Psoas muscle (tissue), 8 donors: ENCODE results near the gene CYP21A2. TPM values are rescaled to one million over a fixed set of nuclear protein-coding genes. Genes with fewer than 3 reads are reported as not detected.

Source experiments
- ATAC-seq, 4 donors: fragments of 200-7000 bp; cut with Tn5 transposase; one replicate each; pipeline ENCODE4 v1.9.1; 2020; ENCODE audit warnings: moderate library complexity in 3 of 4, mild to moderate bottlenecking in 2 of 4
- DNase-seq, 2 donors: peaks; one replicate each; pipeline ENCODE4 v3.0.0-alpha.2; 2020
- H3K27ac ChIP-seq: fragments of 200-600 bp; one replicate; pipeline ENCODE4 v1.8.0; 2022
- H3K27me3 ChIP-seq, 3 donors: fragments of 200-600 bp in 1 of 3; one replicate each; pipeline versions ENCODE4 v1.6.1 to v1.8.0; 2013 to 2022; ENCODE audit warnings: low read length in 2 of 3, mild to moderate bottlenecking in 2 of 3, moderate library complexity in 1 of 3; ENCODE audit not compliant: insufficient read depth in 3 of 3
- H3K36me3 ChIP-seq, 2 donors: fragments of 200-600 bp in 1 of 2; one replicate each; pipeline versions ENCODE4 v1.6.1 to v1.8.0; 2013 to 2022; ENCODE audit warnings: low read depth in 1 of 2, mild to moderate bottlenecking in 1 of 2, moderate library complexity in 1 of 2; ENCODE audit not compliant: insufficient read depth in 1 of 2
- H3K4me1 ChIP-seq: fragments of 200-600 bp; one replicate; pipeline ENCODE4 v1.8.0; 2022
- H3K4me3 ChIP-seq: fragments of 200-600 bp; one replicate; pipeline ENCODE4 v1.8.0; 2022; ENCODE audit warnings: mild to moderate bottlenecking
- H3K9me3 ChIP-seq: fragments of 200-600 bp; one replicate; pipeline ENCODE4 v1.8.0; 2022
- CTCF ChIP-seq: fragments of 200-600 bp; IDR thresholded peaks from one replicate; pipeline ENCODE4 v1.8.0; 2022; ENCODE audit warnings: antibody characterized with exemption
- WGBS, 3 donors: extraction: QIAGEN DNeasy Blood & Tissue Kit; methylation state at CpG; one replicate each; pipeline versions ENCODE4 v1.1.6 to v1.1.7; 2013; 5-methylcytosine and 5-hydroxymethylcytosine counted together
- intact Hi-C, 2 donors: fragments of 100-400 bp; cut with DNase I; formaldehyde crosslinking; loops; one replicate each; pipeline versions ENCODE4 v1.11.0 to v1.14.2; 2022
- polyA plus RNA-seq, 3 donors: library from polyadenylated mRNA; stranded (reverse); fragments of 200-250 nt; gene quantifications; one replicate each; pipeline ENCODE4 v1.2.3, GENCODE V29; 2013
- total RNA-seq, 4 donors: library from RNA; stranded (reverse); fragmentation: NEBNext Ultra II Directional in 2 of 4; extraction: Animal tissue kit (Norgen Biotek cat#: 25700) in 2 of 4; gene quantifications; one replicate each; pipeline versions ENCODE4 v1.2.1 to v1.2.4, GENCODE V29; 2021 to 2023
- donor health status: healthy with polysubstance abuse.
- donor health status: DM: no; HTN: no; CAD: no; lungs with moderate emphysema.
- donor health status: Bipolar disorder and iron deficiency.
- donor health status: healthy.
- donor health status: DM: yes; HTN: yes; CAD: no.
- donor health status: DM: no; HTN: no; CAD: no.
- donor health status: DM: no; HTN: no; CAD: no.
- donor health status: DM: yes; HTN: yes; CAD: no.

Gene CYP21A2
- total and polyA plus RNA-seq, 7 donors, result 0.05 to 9.9 (median 0.15) TPM; not detected in 3

- Histone ChIP-seq H3K36me3 (no peaks in the 10 kb centered on the region), H3K27ac (no peak overlapping the region), H3K4me3 (peak overlapping the region; percentile 36), H3K9me3 (no peaks in the 10 kb centered on the region), H3K4me1 (peaks cover 5% of the 10 kb centered on the region), H3K27me3 (peaks cover 0 to 22% (median 8%) of the 10 kb centered on the region in 3 donors)
- intact Hi-C loops, result no loop called here
- DNase-seq (peak; percentile 85 to 88), ATAC-seq (peak; percentile 77 to 81 (median 80))
- TF ChIP-seq CTCF, result peak; percentile 35
- WGBS, 3 donors, result 21 to 27% (median 22%) methylated on average over 31 to 50 of the region's 50 CpGs
Observed at GRCh38 chr6:32087574-32088486, 49.6 kb downstream of the CYP21A2 start.

- ATAC-seq (no peak), DNase-seq (no peak)
- intact Hi-C loops, result no loop called here
- TF ChIP-seq CTCF, result no peak
- WGBS, 3 donors, result 91 to 95% (median 91%) methylated on average over 14 of the region's 14 CpGs
- Histone ChIP-seq H3K27me3 (peaks cover 0 to 22% (median 8%) of the 10 kb centered on the region in 3 donors), H3K27ac (no peak overlapping the region), H3K9me3 (no peaks in the 10 kb centered on the region), H3K4me3 (no peak overlapping the region), H3K36me3 (no peaks in the 10 kb centered on the region), H3K4me1 (peaks cover 5% of the 10 kb centered on the region)
Observed at GRCh38 chr6:32088487-32089049, 50.4 kb downstream of the CYP21A2 start.

GRCh38 chr6:32089082-32089828 lies 51.0 kb downstream of the CYP21A2 start:
- no peak overlapping the region for H3K27ac ChIP-seq
- DNase-seq (no peak), ATAC-seq (no peak)
- peaks cover 0 to 18% (median 4%) of the 10 kb centered on the region in 3 donors for H3K27me3 ChIP-seq
- TF ChIP-seq CTCF, result no peak
- intact Hi-C loops, result no loop called here
- no peaks in the 10 kb centered on the region for H3K36me3 ChIP-seq
- no peak overlapping the region for H3K4me3 ChIP-seq
- H3K4me1 ChIP-seq, result peaks cover 5% of the 10 kb centered on the region
- no peaks in the 10 kb centered on the region for H3K9me3 ChIP-seq
- 87 to 92% (median 88%) methylated on average over 10 of the region's 10 CpGs for WGBS, 3 donors

Other genes starting within 250 kb of the CYP21A2 start
- gene VARS1, start 242.7 kb upstream of the CYP21A2 start, total RNA-seq, result 100 to 1,000 TPM in 1 of 4 donors, 10 to 100 TPM in 3; 53.2 to 108 (median 76.1) TPM
- gene VARS1, start 242.7 kb upstream of the CYP21A2 start, polyA plus RNA-seq, result 10 to 100 TPM; 43.9 to 70.4 (median 57.4) TPM
- 10 to 100 TPM; 19.5 to 42.9 (median 28.7) TPM for gene LSM2, start 231.4 kb upstream of the CYP21A2 start, total RNA-seq
- 10 to 100 TPM; 35.3 to 92.1 (median 44.2) TPM for gene LSM2, start 231.4 kb upstream of the CYP21A2 start, polyA plus RNA-seq
- gene HSPA1L, start 223.1 kb upstream of the CYP21A2 start, total RNA-seq, result 1 to 10 TPM; 2.5 to 6.2 (median 4.4) TPM
- gene HSPA1L, start 223.1 kb upstream of the CYP21A2 start, polyA plus RNA-seq, result 10 to 100 TPM in 1 of 3 donors, 1 to 10 TPM in 1, under 1 TPM in 1; 0.86 to 23.1 (median 3.3) TPM
- 100 to 1,000 TPM; 241 to 940 (median 407) TPM for gene HSPA1A, start 222.9 kb upstream of the CYP21A2 start, total RNA-seq
- 100 to 1,000 TPM in 2 of 3 donors, 10 to 100 TPM in 1; 37.1 to 319 (median 203) TPM for gene HSPA1A, start 222.9 kb upstream of the CYP21A2 start, polyA plus RNA-seq
- gene HSPA1B, start 210.7 kb upstream of the CYP21A2 start, total RNA-seq, result 100 to 1,000 TPM; 199 to 721 (median 347) TPM
- gene HSPA1B, start 210.7 kb upstream of the CYP21A2 start, polyA plus RNA-seq, result 100 to 1,000 TPM in 2 of 3 donors, 10 to 100 TPM in 1; 19.4 to 148 (median 104) TPM
- 10 to 100 TPM; 14.2 to 20.6 (median 18.6) TPM for gene NEU1, start 175.6 kb upstream of the CYP21A2 start, total RNA-seq
- gene NEU1, start 175.6 kb upstream of the CYP21A2 start, polyA plus RNA-seq, result 10 to 100 TPM; 25.2 to 39.8 (median 29.4) TPM
- under 1 TPM in 2 of 4 donors, not detected in 2; 0.23 to 0.24 TPM for gene SLC44A4, start 159.4 kb upstream of the CYP21A2 start, total RNA-seq
- under 1 TPM; 0.03 to 0.14 (median 0.08) TPM for gene SLC44A4, start 159.4 kb upstream of the CYP21A2 start, polyA plus RNA-seq
- gene EHMT2, start 140.7 kb upstream of the CYP21A2 start, total RNA-seq, result 10 to 100 TPM in 1 of 4 donors, 1 to 10 TPM in 3; 6.8 to 14.2 (median 7.7) TPM
- gene EHMT2, start 140.7 kb upstream of the CYP21A2 start, polyA plus RNA-seq, result 10 to 100 TPM in 2 of 3 donors, 1 to 10 TPM in 1; 8.4 to 20.8 (median 13.4) TPM
- gene ZBTB12, start 136.3 kb upstream of the CYP21A2 start, total RNA-seq, result 1 to 10 TPM; 1.1 to 2.6 (median 1.8) TPM
- 1 to 10 TPM; 2.2 to 4.6 (median 2.9) TPM for gene ZBTB12, start 136.3 kb upstream of the CYP21A2 start, polyA plus RNA-seq
- 1 to 10 TPM; 1.5 to 5.5 (median 3.5) TPM for gene C2, start 110.7 kb upstream of the CYP21A2 start, total RNA-seq
- gene C2, start 110.7 kb upstream of the CYP21A2 start, polyA plus RNA-seq, result 1 to 10 TPM in 1 of 3 donors, under 1 TPM in 2; 0.77 to 1.2 (median 0.99) TPM
- gene CFB, start 92.3 kb upstream of the CYP21A2 start, total RNA-seq, result 1 to 10 TPM; 2.5 to 5.8 (median 3.4) TPM
- 1 to 10 TPM; 1.6 to 2.3 (median 1.8) TPM for gene CFB, start 92.3 kb upstream of the CYP21A2 start, polyA plus RNA-seq
- gene NELFE, start 79.4 kb upstream of the CYP21A2 start, total RNA-seq, result 10 to 100 TPM; 47.2 to 52.3 (median 48.7) TPM
- gene NELFE, start 79.4 kb upstream of the CYP21A2 start, polyA plus RNA-seq, result 10 to 100 TPM; 44.3 to 86.9 (median 85.4) TPM
- gene SKIC2, start 79.2 kb upstream of the CYP21A2 start, total RNA-seq, result 10 to 100 TPM; 27.9 to 31.0 (median 29.2) TPM
- 10 to 100 TPM; 26.9 to 36.6 (median 31.8) TPM for gene SKIC2, start 79.2 kb upstream of the CYP21A2 start, polyA plus RNA-seq
- gene DXO, start 66.3 kb upstream of the CYP21A2 start, total RNA-seq, result 10 to 100 TPM in 2 of 4 donors, 1 to 10 TPM in 2; 7.4 to 12.9 (median 9.9) TPM
- gene DXO, start 66.3 kb upstream of the CYP21A2 start, polyA plus RNA-seq, result 10 to 100 TPM in 1 of 3 donors, 1 to 10 TPM in 2; 8.0 to 20.6 (median 9.2) TPM
- 10 to 100 TPM in 3 of 4 donors, 1 to 10 TPM in 1; 5.6 to 13.2 (median 10.9) TPM for gene C4A, start 56.4 kb upstream of the CYP21A2 start, total RNA-seq
- gene C4A, start 56.4 kb upstream of the CYP21A2 start, polyA plus RNA-seq, result 1 to 10 TPM; 3.0 to 3.2 (median 3.1) TPM
- 10 to 100 TPM in 1 of 4 donors, 1 to 10 TPM in 3; 5.6 to 12.6 (median 9.4) TPM for gene C4B, start 23.6 kb upstream of the CYP21A2 start, total RNA-seq
- 1 to 10 TPM; 2.6 to 3.3 (median 2.7) TPM for gene C4B, start 23.6 kb upstream of the CYP21A2 start, polyA plus RNA-seq
- 10 to 100 TPM; 14.5 to 26.1 (median 23.9) TPM for gene TNXB, start 70.9 kb downstream of the CYP21A2 start, total RNA-seq
- 10 to 100 TPM in 1 of 3 donors, 1 to 10 TPM in 2; 7.0 to 13.6 (median 9.1) TPM for gene TNXB, start 70.9 kb downstream of the CYP21A2 start, polyA plus RNA-seq
- gene ATF6B, start 89.8 kb downstream of the CYP21A2 start, total RNA-seq, result 10 to 100 TPM; 17.2 to 23.8 (median 19.9) TPM
- 10 to 100 TPM; 13.0 to 35.2 (median 15.1) TPM for gene ATF6B, start 89.8 kb downstream of the CYP21A2 start, polyA plus RNA-seq
- 1 to 10 TPM; 2.1 to 4.3 (median 4.1) TPM for gene FKBPL, start 91.9 kb downstream of the CYP21A2 start, total RNA-seq
- gene FKBPL, start 91.9 kb downstream of the CYP21A2 start, polyA plus RNA-seq, result 10 to 100 TPM in 1 of 3 donors, 1 to 10 TPM in 2; 8.2 to 12.2 (median 9.9) TPM
- gene PRRT1, start 113.5 kb downstream of the CYP21A2 start, total RNA-seq, result under 1 TPM; 0.08 to 0.51 (median 0.16) TPM
- under 1 TPM; 0.22 to 0.28 (median 0.26) TPM for gene PRRT1, start 113.5 kb downstream of the CYP21A2 start, polyA plus RNA-seq
- gene PPT2, start 115.7 kb downstream of the CYP21A2 start, total RNA-seq, result 10 to 100 TPM; 11.3 to 15.1 (median 14.0) TPM
- gene PPT2, start 115.7 kb downstream of the CYP21A2 start, polyA plus RNA-seq, result 10 to 100 TPM; 12.5 to 28.3 (median 18.0) TPM
- gene EGFL8, start 126.2 kb downstream of the CYP21A2 start, total RNA-seq, result 1 to 10 TPM; 2.0 to 7.0 (median 3.7) TPM
- gene EGFL8, start 126.2 kb downstream of the CYP21A2 start, polyA plus RNA-seq, result 1 to 10 TPM; 2.1 to 4.0 (median 3.6) TPM
- 10 to 100 TPM; 36.8 to 59.8 (median 47.7) TPM for gene AGPAT1, start 137.7 kb downstream of the CYP21A2 start, total RNA-seq
- 10 to 100 TPM; 35.0 to 77.8 (median 38.0) TPM for gene AGPAT1, start 137.7 kb downstream of the CYP21A2 start, polyA plus RNA-seq
- 10 to 100 TPM; 52.0 to 91.1 (median 57.0) TPM for gene RNF5, start 140.0 kb downstream of the CYP21A2 start, total RNA-seq
- 100 to 1,000 TPM; 110 to 122 (median 113) TPM for gene RNF5, start 140.0 kb downstream of the CYP21A2 start, polyA plus RNA-seq
- 1 to 10 TPM in 3 of 4 donors, under 1 TPM in 1; 0.85 to 2.0 (median 1.4) TPM for gene AGER, start 145.8 kb downstream of the CYP21A2 start, total RNA-seq
- gene AGER, start 145.8 kb downstream of the CYP21A2 start, polyA plus RNA-seq, result 1 to 10 TPM in 1 of 3 donors, under 1 TPM in 2; 0.79 to 1.7 (median 0.91) TPM
- gene PBX2, start 151.8 kb downstream of the CYP21A2 start, total RNA-seq, result 10 to 100 TPM; 36.1 to 46.7 (median 37.5) TPM
- 10 to 100 TPM; 20.4 to 27.4 (median 22.1) TPM for gene PBX2, start 151.8 kb downstream of the CYP21A2 start, polyA plus RNA-seq
- 1 to 10 TPM; 1.7 to 5.1 (median 3.5) TPM for gene GPSM3, start 154.2 kb downstream of the CYP21A2 start, total RNA-seq
- gene GPSM3, start 154.2 kb downstream of the CYP21A2 start, polyA plus RNA-seq, result 1 to 10 TPM; 1.5 to 2.7 (median 2.6) TPM
- 10 to 100 TPM; 11.3 to 16.6 (median 13.7) TPM for gene NOTCH4, start 185.7 kb downstream of the CYP21A2 start, total RNA-seq
- 10 to 100 TPM in 2 of 3 donors, 1 to 10 TPM in 1; 9.7 to 19.5 (median 10.4) TPM for gene NOTCH4, start 185.7 kb downstream of the CYP21A2 start, polyA plus RNA-seq